ENCODE measurements around the gene ACTA1. TPM values are rescaled to one million over a fixed set of nuclear protein-coding genes. Genes with fewer than 3 reads are reported as not detected.
A peak's percentile ranks its signal among the peaks of the same experiment; 100 is the strongest.

ACTA1 gene
- total and polyA plus RNA-seq, 2 of the 13 experiments (the other 11 are each of a cell fraction or from before 2014, with no cell fraction given) = 1.4 to 5.2 TPM

- TF ChIP-seq, protein P1, sequence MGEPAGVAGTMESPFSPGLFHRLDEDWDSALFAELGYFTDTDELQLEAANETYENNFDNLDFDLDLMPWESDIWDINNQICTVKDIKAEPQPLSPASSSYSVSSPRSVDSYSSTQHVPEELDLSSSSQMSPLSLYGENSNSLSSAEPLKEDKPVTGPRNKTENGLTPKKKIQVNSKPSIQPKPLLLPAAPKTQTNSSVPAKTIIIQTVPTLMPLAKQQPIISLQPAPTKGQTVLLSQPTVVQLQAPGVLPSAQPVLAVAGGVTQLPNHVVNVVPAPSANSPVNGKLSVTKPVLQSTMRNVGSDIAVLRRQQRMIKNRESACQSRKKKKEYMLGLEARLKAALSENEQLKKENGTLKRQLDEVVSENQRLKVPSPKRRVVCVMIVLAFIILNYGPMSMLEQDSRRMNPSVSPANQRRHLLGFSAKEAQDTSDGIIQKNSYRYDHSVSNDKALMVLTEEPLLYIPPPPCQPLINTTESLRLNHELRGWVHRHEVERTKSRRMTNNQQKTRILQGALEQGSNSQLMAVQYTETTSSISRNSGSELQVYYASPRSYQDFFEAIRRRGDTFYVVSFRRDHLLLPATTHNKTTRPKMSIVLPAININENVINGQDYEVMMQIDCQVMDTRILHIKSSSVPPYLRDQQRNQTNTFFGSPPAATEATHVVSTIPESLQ (CRISPR knock-in tag; conservative IDR thresholded peaks at IDR 0.05) = no peak
- TF ChIP-seq TSC22D2 (CRISPR knock-in tag; IDR thresholded peaks at IDR 0.05; ENCODE audit: borderline replicate concordance) (0 out of 2 replicates have a peak, but pooled peaks have one; percentile 71), ZNF878 (CRISPR knock-in tag; IDR thresholded peaks at IDR 0.05) (0 out of 2 replicates have a peak, but pooled peaks have one; percentile 34), ZNF207 (IDR thresholded peaks at IDR 0.05; ENCODE audit: borderline replicate concordance) (no peak), ZBTB49 (CRISPR knock-in tag; IDR thresholded peaks at IDR 0.05; ENCODE audit: borderline replicate concordance) (0 out of 2 replicates have a peak, but pooled peaks have one; percentile 63), ZBTB38 (CRISPR knock-in tag; IDR thresholded peaks at IDR 0.05) (peak; percentile 30; the same call in 1 of the 2 replicates), SIN3A (IDR thresholded peaks at IDR 0.05; ENCODE audit: borderline replicate concordance, low read depth, low read length) (peak; percentile 27; the same call in 1 of the 2 replicates), ZNF563 (CRISPR knock-in tag; IDR thresholded peaks at IDR 0.05) (peak; percentile 55; the same call in 1 of the 2 replicates), ESRRA (CRISPR knock-in tag; IDR thresholded peaks at IDR 0.05; ENCODE audit: low read depth) (no peak), ZSCAN21 (CRISPR knock-in tag; IDR thresholded peaks at IDR 0.05; ENCODE audit: borderline replicate concordance) (0 out of 2 replicates have a peak, but pooled peaks have one; percentile 49), ZNF281 (CRISPR knock-in tag; IDR thresholded peaks at IDR 0.05; ENCODE audit: borderline replicate concordance) (peak; percentile 37; the same call in 1 of the 2 replicates), ZSCAN9 (CRISPR knock-in tag; IDR thresholded peaks at IDR 0.05; ENCODE audit: borderline replicate concordance) (peak; percentile 85)
- TF ChIP-seq, protein P2, sequence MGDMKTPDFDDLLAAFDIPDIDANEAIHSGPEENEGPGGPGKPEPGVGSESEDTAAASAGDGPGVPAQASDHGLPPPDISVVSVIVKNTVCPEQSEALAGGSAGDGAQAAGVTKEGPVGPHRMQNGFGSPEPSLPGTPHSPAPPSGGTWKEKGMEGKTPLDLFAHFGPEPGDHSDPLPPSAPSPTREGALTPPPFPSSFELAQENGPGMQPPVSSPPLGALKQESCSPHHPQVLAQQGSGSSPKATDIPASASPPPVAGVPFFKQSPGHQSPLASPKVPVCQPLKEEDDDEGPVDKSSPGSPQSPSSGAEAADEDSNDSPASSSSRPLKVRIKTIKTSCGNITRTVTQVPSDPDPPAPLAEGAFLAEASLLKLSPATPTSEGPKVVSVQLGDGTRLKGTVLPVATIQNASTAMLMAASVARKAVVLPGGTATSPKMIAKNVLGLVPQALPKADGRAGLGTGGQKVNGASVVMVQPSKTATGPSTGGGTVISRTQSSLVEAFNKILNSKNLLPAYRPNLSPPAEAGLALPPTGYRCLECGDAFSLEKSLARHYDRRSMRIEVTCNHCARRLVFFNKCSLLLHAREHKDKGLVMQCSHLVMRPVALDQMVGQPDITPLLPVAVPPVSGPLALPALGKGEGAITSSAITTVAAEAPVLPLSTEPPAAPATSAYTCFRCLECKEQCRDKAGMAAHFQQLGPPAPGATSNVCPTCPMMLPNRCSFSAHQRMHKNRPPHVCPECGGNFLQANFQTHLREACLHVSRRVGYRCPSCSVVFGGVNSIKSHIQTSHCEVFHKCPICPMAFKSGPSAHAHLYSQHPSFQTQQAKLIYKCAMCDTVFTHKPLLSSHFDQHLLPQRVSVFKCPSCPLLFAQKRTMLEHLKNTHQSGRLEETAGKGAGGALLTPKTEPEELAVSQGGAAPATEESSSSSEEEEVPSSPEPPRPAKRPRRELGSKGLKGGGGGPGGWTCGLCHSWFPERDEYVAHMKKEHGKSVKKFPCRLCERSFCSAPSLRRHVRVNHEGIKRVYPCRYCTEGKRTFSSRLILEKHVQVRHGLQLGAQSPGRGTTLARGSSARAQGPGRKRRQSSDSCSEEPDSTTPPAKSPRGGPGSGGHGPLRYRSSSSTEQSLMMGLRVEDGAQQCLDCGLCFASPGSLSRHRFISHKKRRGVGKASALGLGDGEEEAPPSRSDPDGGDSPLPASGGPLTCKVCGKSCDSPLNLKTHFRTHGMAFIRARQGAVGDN (CRISPR knock-in tag; IDR thresholded peaks at IDR 0.05) = peak; percentile 48
- TF ChIP-seq, protein P3, sequence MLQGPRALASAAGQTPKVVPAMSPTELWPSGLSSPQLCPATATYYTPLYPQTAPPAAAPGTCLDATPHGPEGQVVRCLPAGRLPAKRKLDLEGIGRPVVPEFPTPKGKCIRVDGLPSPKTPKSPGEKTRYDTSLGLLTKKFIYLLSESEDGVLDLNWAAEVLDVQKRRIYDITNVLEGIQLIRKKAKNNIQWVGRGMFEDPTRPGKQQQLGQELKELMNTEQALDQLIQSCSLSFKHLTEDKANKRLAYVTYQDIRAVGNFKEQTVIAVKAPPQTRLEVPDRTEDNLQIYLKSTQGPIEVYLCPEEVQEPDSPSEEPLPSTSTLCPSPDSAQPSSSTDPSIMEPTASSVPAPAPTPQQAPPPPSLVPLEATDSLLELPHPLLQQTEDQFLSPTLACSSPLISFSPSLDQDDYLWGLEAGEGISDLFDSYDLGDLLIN (CRISPR knock-in tag; IDR thresholded peaks at IDR 0.05; ENCODE audit: borderline replicate concordance) = no peak
Measured at GRCh38 chr1:229430761-229431283, 3.1 kb downstream of the ACTA1 start (continued).
